ENCODE results near the gene TDRD1.

The TDRD1 gene

DNA sequence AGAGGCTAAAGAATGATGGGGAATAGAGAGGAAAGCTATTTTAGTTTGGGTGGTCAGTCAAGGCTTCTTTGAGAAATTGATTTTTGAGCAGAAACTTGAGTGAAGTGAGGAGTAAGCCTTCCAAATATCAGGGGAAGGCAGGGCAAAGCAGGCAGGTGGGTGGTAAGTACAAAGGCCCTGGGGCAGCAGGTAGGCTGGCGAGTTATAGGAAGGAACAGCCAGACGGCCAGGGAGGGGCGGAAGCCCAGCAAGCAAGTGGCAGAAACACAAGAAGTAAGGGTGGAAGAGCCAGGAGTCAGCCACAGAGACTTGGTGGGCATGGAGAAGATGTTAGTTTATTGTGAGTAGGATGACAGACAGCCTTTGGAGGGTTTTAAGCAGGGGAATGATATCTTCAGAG is 94.8 kb downstream of the TDRD1 start:
- no peak for DNase-seq

DNA sequence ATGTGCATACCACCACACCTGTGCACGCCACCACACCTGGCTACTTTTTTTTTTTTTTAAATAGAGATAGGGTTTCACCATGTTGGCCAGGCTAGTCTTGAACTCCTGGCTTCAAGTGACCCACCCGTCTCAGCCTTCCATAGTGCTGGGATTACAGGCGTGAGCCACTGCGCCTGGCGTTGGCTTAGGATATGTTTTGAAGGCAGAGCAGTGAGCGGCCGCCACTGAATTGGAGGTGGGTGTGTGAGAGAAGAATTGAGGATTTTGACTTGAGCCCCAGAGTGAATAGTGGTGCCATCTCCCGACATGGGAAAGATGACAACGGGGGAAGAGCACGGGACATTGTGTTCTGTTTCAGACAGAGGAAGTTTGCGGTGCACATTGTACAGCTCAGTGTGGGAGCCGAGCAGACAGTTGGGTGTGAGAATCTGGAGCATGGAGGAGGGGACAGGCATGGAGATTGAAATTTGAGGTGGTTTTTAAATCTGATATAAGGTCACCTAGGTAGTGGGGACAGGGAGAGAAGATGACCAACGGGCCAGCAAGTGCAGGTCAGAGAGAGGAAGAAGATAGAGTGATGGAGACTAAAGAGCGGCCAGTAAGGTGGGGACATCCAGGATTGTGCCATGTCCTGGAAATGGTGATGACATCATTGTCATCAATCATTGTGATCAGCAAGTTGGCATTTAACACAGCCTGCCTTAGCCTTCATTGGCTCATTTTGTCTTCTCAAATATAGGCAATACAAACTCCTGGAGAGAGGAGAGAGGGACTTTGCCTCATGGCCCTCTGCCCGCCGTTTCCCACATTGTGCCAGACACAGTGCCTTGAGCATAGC is 95.7 kb downstream of the TDRD1 start:
- DNase-seq: no peak

DNA sequence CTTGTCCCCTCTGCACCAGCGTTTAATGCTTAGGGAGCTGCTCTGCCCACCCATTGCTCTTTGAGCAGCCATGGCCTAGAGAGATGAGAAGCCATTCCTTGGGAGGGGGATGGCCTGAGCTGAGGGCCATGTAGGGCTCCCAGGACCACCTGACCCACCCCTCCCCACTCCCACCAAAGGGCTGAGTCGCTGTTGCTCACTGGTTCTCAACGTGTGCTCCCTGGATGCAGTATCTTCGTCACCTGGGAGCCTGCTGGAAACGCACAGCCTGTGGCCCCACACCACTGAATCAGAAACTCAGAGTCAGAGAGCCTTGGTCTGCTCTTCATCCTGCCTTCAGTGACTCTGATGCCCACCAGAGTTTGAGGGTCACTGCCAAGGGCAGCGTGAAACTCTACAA is 96.9 kb downstream of the TDRD1 start:
- no peak for DNase-seq

DNA sequence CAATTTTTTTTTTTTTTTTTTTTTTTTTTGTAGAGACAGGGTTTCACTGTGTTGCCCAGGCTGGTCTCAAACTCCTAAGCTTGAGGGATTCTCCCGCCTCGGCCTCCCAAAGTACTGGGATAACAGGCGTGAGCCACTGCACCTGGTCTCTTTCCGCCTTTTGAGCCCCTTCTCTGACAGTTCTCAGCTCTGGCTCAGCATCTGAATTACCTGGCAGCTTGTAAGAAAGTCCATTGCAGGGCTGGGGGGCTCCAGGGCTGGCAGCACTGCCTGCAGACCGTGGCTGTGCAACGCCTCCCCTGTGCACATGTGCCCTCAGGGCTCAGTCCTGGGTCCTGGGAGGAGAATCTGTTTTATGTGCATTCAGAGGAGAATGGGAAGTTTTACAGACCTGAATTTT is 97.5 kb downstream of the TDRD1 start:
- no peak for DNase-seq

DNA sequence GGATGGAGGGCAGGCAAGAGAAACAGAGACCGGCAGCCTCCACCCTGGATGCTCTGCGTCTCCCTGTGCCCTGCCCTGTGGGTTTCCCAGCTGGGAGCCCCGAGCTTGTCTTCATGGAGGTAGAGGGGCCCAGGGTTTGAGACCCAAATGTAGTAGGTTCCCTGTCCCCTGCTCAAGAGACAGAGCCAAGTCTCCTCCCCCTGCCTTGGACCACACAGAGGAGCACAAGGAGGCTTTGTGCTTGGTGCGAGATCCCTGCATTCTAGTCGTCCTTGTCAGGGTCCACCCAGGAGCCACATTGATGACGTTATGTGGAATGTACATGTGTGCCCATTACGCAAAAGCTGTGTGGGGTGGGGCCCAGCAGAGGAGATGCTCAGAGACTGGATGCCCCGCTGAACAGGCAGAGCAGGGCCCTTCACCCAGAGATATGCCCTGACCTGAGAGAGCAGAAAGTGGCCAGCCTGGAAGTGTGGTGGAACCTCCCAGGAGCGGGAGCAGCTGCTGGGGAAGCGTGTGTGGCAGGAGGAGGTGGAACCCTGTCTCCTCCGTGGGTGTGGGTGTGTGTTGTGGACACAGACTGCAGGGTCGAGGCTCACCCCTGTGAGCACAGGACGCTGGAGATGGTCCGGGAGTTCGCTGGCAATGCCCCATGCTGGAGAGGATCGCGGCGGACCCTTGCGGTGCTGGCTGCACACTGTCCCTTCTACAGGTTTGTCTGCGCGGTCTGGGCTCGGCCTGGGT is 99.2 kb downstream of the TDRD1 start:
- DNase-seq: no peak

DNA sequence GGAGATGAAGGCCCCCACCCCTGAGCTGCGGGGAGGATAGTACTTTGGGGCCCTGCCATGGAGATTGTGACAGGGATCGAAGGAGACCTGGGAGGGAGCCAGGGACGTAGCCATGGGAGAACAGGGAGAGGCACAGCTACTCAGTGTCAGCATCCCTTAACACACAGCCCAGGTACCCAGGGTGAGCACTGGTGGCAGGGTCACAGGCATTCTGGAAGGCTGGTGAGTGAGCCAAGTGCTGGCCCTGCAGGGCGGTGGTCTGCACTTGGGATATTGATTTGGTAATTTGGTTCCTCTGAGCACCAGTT is 99.7 kb downstream of the TDRD1 start:
- no peak for DNase-seq

DNA sequence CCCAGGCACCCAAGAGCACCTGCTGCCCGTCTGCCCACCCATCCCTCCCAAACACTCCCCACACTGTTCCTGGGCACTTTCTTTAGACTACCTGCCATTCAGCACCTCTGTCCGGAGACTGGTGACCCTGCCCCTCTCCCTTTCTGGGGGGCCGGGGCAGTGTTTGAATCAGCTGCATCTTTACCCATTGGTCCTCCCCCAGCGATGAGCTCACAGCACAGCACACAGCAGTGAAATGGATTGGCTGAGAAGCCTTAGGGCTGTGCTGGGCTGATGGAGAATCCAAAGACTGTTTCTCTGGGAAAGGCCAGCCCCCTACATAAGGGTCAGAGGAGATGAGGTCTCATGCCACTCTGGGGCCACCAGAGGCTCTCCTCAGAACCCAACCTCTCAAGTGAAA is 100.1 kb downstream of the TDRD1 start:
- DNase-seq: no peak

DNA sequence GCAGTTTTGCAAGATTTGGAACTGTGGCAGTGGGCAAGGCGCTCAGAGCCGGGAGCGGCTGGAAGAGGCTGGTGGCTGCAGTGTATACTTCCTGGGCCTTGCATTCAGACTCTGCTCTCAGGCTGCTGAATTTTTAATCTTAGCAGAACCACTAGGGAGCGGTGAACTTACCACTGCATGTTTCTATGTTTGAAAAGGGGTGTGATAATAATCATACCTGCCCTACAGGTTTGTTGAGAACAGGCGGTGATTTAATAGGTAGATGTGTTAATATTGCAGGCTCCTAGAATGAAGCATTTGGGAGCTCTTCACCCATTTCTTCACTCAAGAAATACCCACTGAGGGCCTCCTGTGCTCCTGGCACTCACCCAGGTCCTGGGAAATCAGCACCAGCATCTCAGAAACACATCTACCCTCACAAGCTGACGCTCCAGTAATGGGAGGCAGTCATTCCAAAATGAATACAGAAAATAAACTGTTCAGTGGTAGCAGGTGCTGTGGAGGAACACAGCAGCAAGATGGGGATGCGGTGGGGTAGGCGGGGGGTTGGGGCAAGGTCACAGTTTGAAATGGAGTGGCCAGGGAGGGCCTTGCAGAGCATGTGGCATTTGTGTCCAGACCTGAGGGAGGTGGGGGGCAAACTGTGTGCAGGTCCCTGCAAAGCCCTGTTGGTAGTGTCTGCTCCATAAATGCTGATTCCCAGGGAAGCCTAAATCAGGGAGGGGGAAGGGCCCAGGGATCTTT is 100.9 kb downstream of the TDRD1 start:
- no peak for DNase-seq

DNA sequence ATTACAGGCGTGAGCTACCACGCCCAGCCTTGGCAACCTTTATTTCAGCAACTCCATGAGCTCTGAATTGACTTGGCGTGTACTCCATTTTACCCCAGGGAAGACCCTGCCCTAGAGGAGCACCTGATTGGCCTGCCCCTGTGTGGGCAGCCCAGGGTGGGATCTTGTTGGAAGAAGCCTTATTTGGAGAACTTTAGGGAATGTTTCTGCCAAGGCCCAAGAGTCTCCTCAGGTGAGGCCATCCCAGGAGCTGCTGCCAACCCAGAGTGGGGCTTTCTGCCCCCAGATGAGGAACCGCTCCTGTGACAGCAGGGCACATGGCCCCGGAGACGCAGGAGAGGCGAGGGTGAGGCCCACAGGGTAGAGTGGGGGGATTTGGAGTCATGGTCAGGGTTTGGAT is 101.9 kb downstream of the TDRD1 start:
- DNase-seq: no peak

DNA sequence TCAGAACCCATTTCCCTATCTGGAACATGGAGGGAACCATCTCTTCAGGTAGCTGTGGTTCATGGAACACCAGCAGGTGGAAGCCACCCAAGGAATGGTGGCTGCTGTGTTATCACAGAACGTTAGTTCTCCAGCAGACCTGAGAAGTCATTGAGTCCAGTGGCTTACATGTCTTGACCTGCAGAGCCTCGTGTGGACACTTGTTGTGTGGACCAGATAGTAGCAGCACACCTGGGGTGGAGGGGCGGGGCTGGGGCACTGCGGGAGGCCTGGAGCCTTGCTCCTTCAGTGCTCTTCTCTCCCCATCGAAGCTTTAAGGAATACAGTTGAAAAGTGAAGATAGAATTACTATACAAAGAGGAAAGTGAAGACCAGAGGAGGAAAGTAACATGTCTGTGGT is 102.3 kb downstream of the TDRD1 start:
- DNase-seq: no peak
